HT1080 (cell line): ENCODE data around the gene VTCN1. TPM values are rescaled to one million over a fixed set of nuclear protein-coding genes. Genes with fewer than 3 reads are reported as not detected.
A peak's percentile ranks its signal among the peaks of the same experiment; 100 is the strongest.
"Not testable (repeated sequence)": the region's sequence is repeated elsewhere in the genome, so short reads cannot be mapped to it uniquely, and the experiment has no call there.

Experiments used
- DNase-seq: peaks from one replicate; pipeline ENCODE4 v3.0.0-alpha.2; 2015; ENCODE audit warnings: low read depth
- total RNA-seq: library from RNA; depleted of rRNA; stranded (reverse); fragments of >200 nt; shearing (Covaris generic); gene quantifications from 2 replicates; pipeline ENCODE4 v1.2.3, GENCODE V29; 2014

Gene VTCN1
- total RNA-seq, 1 experiment from 2014 or later: not detected

DNA sequence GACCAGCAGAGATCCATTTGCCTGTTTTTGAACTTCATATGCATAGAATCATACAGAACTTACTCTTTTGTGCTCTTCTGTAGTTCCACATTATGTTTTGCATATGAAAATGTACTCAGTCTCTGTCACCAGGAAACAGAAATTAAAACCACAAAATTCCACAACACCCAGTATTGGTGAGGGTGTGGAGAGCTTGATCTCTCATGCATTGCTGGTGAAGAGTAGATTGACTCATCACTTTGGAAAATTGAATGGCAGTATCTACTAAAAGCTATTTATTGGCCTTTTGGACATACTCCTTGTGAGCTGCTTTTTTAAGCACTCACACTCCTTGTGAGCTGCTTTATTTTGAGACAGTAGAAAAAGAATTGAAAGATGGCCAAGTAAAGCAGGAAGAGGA lies 43.3 kb downstream of the VTCN1 start:
- peak; percentile 10 for DNase-seq

DNA sequence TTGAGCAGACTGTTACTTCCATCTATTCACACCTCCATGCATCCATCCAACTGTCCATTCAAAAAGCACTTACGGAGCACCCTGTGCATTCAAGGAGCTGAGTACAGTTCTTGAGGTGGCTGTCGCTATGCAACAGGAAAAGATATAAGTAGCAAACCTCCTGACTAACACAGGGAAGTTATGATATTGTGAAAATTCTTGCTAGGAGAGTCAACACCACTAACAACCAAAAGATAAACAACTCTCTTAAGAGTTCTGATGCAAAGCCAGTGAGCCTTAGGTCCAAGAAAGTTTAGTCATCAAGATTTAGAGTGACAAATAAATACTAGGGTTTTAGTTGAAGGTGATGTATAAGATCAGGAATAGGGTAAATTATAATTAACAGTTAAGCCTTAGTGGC lies 44.7 kb downstream of the VTCN1 start:
- DNase-seq: peak; percentile 20

GRCh38 chr1:117164209-117164608 lies 46.5 kb downstream of the VTCN1 start:
- DNase-seq: no peak

- DNase-seq: no peak
Measured at GRCh38 chr1:117162816-117163215, 47.9 kb downstream of the VTCN1 start.

DNA sequence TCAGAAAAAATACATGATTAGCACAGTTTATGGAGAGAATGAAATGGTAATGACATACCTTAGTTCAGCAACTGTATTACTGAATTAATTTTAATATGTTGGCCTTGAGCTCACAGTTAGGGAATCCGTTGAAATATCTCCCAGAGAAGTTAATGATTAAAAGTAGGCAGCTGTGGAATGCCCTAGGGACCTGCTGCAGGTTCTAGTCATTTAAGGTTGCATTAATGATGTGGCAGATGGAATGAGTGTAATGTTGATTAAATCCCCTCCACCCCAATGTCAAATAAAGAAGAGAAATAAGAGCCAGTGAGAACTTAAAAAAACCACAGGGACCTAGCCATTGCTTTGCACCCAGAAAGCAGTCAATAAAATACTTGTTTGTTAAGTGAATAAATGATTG lies 48.8 kb downstream of the VTCN1 start:
- DNase-seq: no peak

GRCh38 chr1:117151305-117151704 lies 59.4 kb downstream of the VTCN1 start:
- not testable (repeated sequence) for DNase-seq

- DNase-seq: no peak
Measured at GRCh38 chr1:117150316-117150715, 60.4 kb downstream of the VTCN1 start.

GRCh38 chr1:117147856-117148588 lies 62.7 kb downstream of the VTCN1 start:
- no peak for DNase-seq

DNA sequence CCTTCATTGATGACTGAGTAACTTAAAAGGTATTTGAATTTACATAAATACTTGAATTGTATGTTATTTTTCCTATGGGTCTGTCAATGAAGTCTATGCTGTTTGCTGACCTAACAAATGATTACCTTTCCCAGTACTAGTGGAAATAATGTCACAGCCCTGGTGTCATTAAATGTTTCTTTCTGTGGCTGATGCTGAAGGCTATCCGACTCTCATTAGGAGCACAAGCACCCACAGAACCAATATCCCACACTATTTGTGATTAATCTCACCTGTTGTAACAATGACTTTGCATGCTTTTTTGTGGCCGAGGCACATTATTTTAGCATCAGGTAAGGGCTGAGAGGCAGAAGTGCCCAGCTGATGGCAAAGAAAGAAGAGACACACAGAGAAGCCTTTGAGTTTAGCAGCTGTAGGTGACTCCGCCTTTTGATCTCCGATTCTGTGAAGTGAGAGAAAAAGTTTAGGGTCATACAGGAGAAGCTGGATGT lies 63.3 kb downstream of the VTCN1 start:
- DNase-seq: no peak

DNA sequence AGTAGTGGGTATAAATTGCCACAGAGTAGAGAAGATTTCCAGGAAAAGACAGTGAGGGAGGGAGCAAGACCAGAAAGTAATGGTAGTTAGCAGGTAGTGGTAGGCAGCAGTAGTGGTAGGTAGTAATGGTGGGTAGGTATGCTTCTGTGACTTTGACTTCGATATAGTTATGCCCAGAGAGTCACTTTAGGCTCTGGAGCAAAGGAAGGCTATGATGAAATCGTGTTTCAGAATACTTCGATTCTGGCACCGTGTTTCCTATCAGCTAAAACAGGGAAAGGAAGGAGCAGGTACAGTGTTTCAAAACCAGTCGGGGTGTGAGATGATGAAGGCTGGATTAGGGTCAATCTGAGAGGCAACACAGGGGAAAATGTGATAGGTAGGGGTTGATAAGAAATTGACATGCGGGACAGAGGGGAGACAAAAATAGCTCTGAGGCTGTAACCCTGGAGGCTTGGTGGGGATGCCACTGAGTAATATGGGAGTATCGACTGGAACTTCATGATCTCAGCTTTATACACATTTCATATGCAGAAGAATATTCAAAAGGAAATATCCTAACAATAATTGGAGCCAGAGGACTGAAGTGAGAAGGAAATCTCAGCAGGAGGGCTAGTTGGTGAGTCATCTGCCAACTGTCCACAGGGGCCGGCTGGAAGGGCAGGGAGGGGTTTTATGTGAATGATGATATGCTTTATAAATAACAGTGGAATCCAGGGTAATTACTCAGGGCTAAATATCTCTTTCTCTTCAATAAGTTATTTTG lies 64.0 kb downstream of the VTCN1 start:
- peak; percentile 91 for DNase-seq

- DNase-seq: no peak
Measured at GRCh38 chr1:117146072-117146471, 64.7 kb downstream of the VTCN1 start.

DNA sequence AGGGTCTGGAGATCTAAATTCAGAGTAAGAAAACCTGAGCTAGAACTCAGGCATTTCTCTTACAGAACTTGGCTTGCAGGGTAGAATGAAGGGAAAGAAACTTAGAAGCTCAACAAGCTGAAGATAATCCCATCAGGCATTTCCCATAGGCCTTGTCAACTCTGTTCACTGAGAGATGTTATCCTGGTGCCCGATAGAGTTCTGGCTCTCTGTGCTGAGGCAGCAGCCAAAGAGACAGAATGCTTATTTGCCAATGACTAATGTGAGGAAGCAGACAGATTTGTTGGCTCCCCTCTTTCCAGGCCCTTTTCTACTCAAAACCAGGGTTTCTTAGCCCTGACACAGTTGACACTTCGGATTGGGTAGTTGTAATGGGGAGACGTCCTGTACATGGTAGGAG lies 66.9 kb downstream of the VTCN1 start:
- no peak for DNase-seq

GRCh38 chr1:117143172-117143571 lies 67.6 kb downstream of the VTCN1 start:
- DNase-seq: no peak

DNA sequence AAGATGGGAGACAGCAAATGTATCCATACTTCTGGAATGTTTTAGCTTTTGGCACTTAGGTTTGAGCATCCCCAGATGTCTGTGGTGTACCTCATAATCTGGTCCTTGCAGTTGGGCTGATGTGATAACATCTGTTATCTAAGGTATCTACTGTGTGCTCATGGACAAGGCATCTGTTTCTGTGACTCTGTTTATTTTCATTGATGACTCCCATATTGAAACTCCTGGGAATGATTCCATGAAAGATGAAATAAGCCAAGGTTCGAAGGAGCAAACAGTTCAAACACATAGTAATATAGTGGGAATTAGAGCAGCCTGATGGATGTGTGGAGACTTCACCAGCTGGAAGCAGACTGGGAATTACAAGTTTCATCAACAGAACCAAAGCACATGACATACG lies 68.5 kb downstream of the VTCN1 start:
- no peak for DNase-seq

GRCh38 chr1:117138561-117138960 lies 72.2 kb downstream of the VTCN1 start:
- no peak for DNase-seq

- no peak for DNase-seq
Measured at GRCh38 chr1:117138106-117138505, 72.6 kb downstream of the VTCN1 start.

GRCh38 chr1:117137281-117137855 lies 73.4 kb downstream of the VTCN1 start:
- no peak for DNase-seq

DNA sequence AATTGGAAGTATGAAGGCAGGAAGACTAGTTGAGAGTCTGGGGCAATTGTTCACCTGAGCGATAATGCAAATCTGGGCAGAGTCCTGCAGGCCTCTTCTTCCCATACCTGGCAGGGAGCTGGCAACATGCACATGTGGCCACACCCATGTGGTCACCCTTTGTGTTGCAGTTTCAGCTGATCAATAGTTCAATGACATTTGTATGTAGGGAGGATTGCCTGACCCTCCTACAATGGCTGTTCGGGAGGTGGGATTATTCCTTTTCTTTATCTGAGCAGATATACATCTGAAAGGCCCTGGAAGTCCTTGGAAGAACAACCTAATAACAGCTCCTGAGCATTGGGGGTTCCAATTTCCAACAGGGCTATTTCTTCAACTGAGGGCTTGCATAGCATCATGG lies 74.0 kb downstream of the VTCN1 start:
- no peak for DNase-seq

DNA sequence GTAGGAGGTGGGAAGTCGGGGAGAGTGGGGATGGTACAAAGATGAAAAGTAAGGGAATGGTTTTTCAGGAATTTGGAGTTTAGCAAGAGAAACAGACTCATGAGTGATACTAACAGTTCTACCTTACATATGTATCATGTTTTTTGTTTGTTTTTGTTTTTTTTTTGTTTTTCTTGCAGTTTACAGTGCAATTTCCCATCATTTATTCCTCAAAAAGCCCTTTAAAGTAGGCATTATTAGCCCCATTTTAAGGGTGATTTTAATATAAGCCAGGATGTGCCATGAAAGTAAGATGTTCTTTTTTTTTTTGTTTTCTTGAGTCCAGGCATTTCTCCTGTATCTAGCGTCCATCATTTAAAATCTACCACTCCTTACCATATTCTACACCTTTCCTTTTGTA lies 75.4 kb downstream of the VTCN1 start:
- no peak for DNase-seq

DNA sequence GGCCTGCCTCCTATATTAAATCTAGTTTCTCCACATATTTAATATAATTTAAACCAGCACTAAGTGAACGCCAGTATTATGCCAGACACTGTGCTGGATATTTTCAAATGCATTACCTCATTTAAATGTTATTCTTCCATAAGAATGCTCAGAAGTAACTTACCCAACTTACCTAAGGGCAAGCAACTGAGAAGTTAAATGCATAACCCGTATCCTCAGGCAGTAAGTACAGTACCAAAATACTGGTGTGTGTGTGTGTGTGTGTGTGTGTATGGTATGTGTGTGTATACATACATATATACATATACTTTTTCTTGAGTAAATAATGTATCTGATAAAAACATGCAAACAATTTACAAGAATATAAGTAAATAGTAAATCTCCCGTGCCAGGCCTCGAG lies 80.2 kb downstream of the VTCN1 start:
- no peak for DNase-seq

DNA sequence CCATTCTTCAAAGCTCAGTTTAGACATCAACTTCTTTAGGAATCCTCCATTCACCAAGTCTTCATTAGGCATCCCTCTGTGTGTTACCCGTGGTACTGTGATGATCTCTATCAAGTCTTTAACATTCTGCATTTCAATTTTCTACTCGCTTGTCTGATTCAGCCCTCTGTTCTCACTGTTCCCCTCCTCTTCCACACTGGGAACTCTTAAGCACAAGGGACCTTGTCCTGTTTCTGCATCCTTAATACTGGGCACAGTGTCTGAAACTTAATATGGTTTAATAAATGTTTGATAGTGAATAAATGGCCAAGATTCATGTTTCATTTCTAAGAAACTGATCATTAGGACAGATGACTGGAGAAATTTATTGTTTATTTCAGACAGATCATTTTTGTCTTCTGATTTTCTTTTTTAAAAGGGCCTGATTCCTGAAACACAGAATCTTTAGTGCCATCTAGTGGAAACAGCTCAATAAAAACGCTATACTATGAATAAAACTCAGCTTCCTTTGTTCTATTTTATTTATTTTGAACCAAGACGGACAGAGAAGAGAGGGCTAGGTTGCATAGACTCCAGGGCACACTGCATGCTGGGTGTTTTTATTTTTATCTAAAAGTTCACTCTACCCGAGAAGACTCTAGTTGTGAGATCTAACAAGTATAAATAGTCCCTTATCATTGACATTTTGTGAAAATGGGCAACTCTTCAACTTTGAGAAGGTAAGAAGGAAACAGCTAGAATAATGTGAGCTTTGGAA lies 82.2 kb downstream of the VTCN1 start:
- peak; percentile 59 for DNase-seq

DNA sequence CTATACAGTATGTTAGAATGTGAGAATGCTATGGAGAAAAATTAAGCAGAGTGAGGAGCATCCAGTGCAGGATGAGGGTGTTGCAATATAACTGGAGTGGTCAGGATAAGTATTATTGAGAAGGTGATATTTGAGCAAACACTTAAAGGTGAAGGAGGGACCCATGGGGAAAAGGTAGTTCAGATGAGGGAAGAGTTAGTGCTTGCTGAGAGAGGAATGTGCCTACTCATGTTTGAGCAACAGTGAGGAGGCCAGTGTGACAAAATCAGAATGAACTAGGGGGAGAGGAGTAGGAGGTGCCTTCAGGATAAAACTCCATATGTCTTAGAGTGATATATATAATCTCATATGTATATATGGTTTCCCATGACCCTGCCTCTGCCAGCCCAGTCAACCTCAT lies 82.9 kb downstream of the VTCN1 start:
- DNase-seq: no peak
